ENCODE measurements around the gene SLC6A19. TPM values are rescaled to one million over a fixed set of nuclear protein-coding genes. Genes with fewer than 3 reads are reported as not detected.

Gene SLC6A19
- total RNA-seq, 1 experiment from 2014 or later = not detected

DNA sequence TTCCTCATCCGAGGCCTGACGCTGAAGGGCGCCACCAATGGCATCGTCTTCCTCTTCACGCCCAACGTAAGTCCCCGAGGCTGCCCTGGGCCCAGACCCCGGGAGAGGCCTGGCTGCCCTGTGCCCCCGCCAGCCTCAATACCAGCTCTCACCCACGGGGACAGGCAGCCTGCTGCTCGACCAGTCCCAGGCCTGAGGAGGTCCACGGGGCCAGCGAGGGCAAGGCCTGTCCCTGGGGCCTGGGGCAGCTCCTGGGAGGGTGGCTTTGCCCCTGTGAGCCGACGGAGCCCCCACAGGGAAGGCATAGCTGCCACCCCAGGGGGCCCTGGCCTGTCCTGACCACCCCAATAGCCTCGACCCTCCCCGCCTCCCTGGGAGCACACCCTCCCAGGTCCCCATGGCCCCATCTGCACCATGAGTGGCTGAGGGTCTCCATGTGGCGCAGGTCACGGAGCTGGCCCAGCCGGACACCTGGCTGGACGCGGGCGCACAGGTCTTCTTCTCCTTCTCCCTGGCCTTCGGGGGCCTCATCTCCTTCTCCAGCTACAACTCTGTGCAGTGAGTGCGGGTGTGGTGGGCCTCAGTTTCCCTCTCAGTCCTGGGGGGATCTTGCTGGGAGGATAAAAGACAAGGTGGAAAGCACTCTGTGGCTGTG is 12.2 kb downstream of the SLC6A19 start:
- ChIA-PET POLR2A (ENCODE audit: unreplicated experiment) (no interaction called here), CTCF (no interaction called here)
- Histone ChIP-seq H2AFZ (ENCODE audit: low read length) (no peak overlapping the region), H3K4me2 (ENCODE audit: low read length) (no peak overlapping the region), H3K4me3 (ENCODE audit: low read length) (no peak overlapping the region), H3K9me2 (replicated peaks; ENCODE audit: low read length) (no peaks in the 10 kb centered on the region), H3K9me3 (ENCODE audit: low read length) (no peaks in the 10 kb centered on the region), H4K20me1 (ENCODE audit: low read length) (no peaks in the 10 kb centered on the region), H3K36me3 (ENCODE audit: low read depth, low read length) (no peaks in the 10 kb centered on the region), H3K79me2 (ENCODE audit: low read length) (no peaks in the 10 kb centered on the region), H3K27ac (ENCODE audit: low read length) (no peak overlapping the region), H3F3A (ENCODE audit: low read length, unreplicated experiment) (no peaks in the 10 kb centered on the region), H3K4me1 (ENCODE audit: insufficient read depth, low read length) (no peaks in the 10 kb centered on the region), H3K27me3 (ENCODE audit: low read length) (no peaks in the 10 kb centered on the region), H3K9ac (ENCODE audit: low read length) (no peak overlapping the region)
- TF ChIP-seq EZH2 (IDR thresholded peaks at IDR 0.05; ENCODE audit: low read length, unreplicated experiment) (no peak), EZH2phosphoT487 (IDR thresholded peaks at IDR 0.05; ENCODE audit: borderline replicate concordance, low read length) (no peak)
- TF ChIP-seq, protein P1, sequence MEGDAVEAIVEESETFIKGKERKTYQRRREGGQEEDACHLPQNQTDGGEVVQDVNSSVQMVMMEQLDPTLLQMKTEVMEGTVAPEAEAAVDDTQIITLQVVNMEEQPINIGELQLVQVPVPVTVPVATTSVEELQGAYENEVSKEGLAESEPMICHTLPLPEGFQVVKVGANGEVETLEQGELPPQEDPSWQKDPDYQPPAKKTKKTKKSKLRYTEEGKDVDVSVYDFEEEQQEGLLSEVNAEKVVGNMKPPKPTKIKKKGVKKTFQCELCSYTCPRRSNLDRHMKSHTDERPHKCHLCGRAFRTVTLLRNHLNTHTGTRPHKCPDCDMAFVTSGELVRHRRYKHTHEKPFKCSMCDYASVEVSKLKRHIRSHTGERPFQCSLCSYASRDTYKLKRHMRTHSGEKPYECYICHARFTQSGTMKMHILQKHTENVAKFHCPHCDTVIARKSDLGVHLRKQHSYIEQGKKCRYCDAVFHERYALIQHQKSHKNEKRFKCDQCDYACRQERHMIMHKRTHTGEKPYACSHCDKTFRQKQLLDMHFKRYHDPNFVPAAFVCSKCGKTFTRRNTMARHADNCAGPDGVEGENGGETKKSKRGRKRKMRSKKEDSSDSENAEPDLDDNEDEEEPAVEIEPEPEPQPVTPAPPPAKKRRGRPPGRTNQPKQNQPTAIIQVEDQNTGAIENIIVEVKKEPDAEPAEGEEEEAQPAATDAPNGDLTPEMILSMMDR (conservative IDR thresholded peaks at IDR 0.05; ENCODE audit: low read depth, low read length) = no peak
- BruUV-seq (replicated peaks) = no TSS peak
- no peak for DNase-seq
- intact Hi-C loops (cut with micrococcal nuclease) = no loop called here
- ATAC-seq = no peak

GRCh38 chr5:1214163-1214935 is 13.0 kb downstream of the SLC6A19 start:
- POLR2A ChIA-PET (ENCODE audit: unreplicated experiment) = no interaction called here
- DNase-seq (no peak), ATAC-seq (no peak)
- Histone ChIP-seq H3K27ac (ENCODE audit: low read length) (no peak overlapping the region), H3K4me3 (ENCODE audit: low read length) (no peak overlapping the region), H3K9me2 (replicated peaks; ENCODE audit: low read length) (no peaks in the 10 kb centered on the region), H3K27me3 (ENCODE audit: low read length) (no peaks in the 10 kb centered on the region), H3K4me2 (ENCODE audit: low read length) (no peak overlapping the region), H3K4me1 (ENCODE audit: insufficient read depth, low read length) (no peaks in the 10 kb centered on the region), H3K79me2 (ENCODE audit: low read length) (no peaks in the 10 kb centered on the region), H4K20me1 (ENCODE audit: low read length) (no peaks in the 10 kb centered on the region), H3F3A (ENCODE audit: low read length, unreplicated experiment) (no peaks in the 10 kb centered on the region), H2AFZ (ENCODE audit: low read length) (no peak overlapping the region), H3K36me3 (ENCODE audit: low read depth, low read length) (no peaks in the 10 kb centered on the region), H3K9me3 (ENCODE audit: low read length) (no peaks in the 10 kb centered on the region), H3K9ac (ENCODE audit: low read length) (no peak overlapping the region)
- intact Hi-C loops (cut with micrococcal nuclease) = no loop called here
- TF ChIP-seq, protein P1 (conservative IDR thresholded peaks at IDR 0.05; ENCODE audit: low read depth, low read length) = no peak
- TF ChIP-seq EZH2 (IDR thresholded peaks at IDR 0.05; ENCODE audit: low read length, unreplicated experiment) = no peak
- TF ChIP-seq EZH2phosphoT487 (IDR thresholded peaks at IDR 0.05; ENCODE audit: borderline replicate concordance, low read length) = no peak
- BruUV-seq (replicated peaks) = no TSS peak
- CTCF ChIA-PET = no interaction called here

GRCh38 chr5:1214936-1215220 is 13.5 kb downstream of the SLC6A19 start:
- H3K27me3 ChIP-seq (ENCODE audit: low read length) = no peaks in the 10 kb centered on the region
- POLR2A ChIA-PET (ENCODE audit: unreplicated experiment) = no interaction called here

More at GRCh38 chr5:1214936-1215220, 13.5 kb downstream of the SLC6A19 start:
- no TSS peak for BruUV-seq (replicated peaks)
- Histone ChIP-seq H2AFZ (ENCODE audit: low read length) (no peak overlapping the region), H3K9me3 (ENCODE audit: low read length) (no peaks in the 10 kb centered on the region), H3K9me2 (replicated peaks; ENCODE audit: low read length) (no peaks in the 10 kb centered on the region), H3K4me1 (ENCODE audit: insufficient read depth, low read length) (no peaks in the 10 kb centered on the region), H3K4me3 (ENCODE audit: low read length) (no peak overlapping the region), H3K36me3 (ENCODE audit: low read depth, low read length) (no peaks in the 10 kb centered on the region), H3K4me2 (ENCODE audit: low read length) (no peak overlapping the region), H3K79me2 (ENCODE audit: low read length) (no peaks in the 10 kb centered on the region), H3F3A (ENCODE audit: low read length, unreplicated experiment) (no peaks in the 10 kb centered on the region), H3K27ac (ENCODE audit: low read length) (no peak overlapping the region), H3K9ac (ENCODE audit: low read length) (no peak overlapping the region), H4K20me1 (ENCODE audit: low read length) (no peaks in the 10 kb centered on the region)
- DNase-seq (no peak), ATAC-seq (no peak)
- TF ChIP-seq EZH2phosphoT487 (IDR thresholded peaks at IDR 0.05; ENCODE audit: borderline replicate concordance, low read length) (no peak), EZH2 (IDR thresholded peaks at IDR 0.05; ENCODE audit: low read length, unreplicated experiment) (no peak)
- TF ChIP-seq, protein P1 (conservative IDR thresholded peaks at IDR 0.05; ENCODE audit: low read depth, low read length) = no peak
- intact Hi-C loops (cut with micrococcal nuclease) = no loop called here
- CTCF ChIA-PET = no interaction called here
